H1 (cell line): ENCODE data around the gene NAA10.

Source experiments
- CBX5 ChIP-seq: fragments of 300-800, 300-1000 bp; sonication (generic); IDR thresholded peaks from 2 replicates; pipeline ENCODE4 v1.7.1; 2016; ENCODE audit warnings: antibody characterized with exemption, low read length, low read depth
- CHD2 ChIP-seq: IDR thresholded peaks from 2 replicates; pipeline ENCODE4 v1.6.1; 2012; ENCODE audit warnings: low read length, improper control_type of control experiment
- CTCF ChIP-seq, 3 experiments: IDR thresholded peaks; 1 replicate in 2 of 3; 2 replicates in 1 of 3; pipeline versions ENCODE4 v1.5.1 to v1.6.1; 2011; ENCODE audit warnings: low read length in 3 of 3, mild to moderate bottlenecking in 3 of 3, inconsistent platforms in 2 of 3, low read depth in 1 of 3, moderate library complexity in 1 of 3; ENCODE audit not compliant: insufficient read depth in 1 of 3; ENCODE audit errors: control extremely low read depth in 1 of 3
- E2F6 ChIP-seq: IDR thresholded peaks from 2 replicates; pipeline ENCODE4 v1.6.1; 2012; ENCODE audit warnings: inconsistent platforms
- FOSL1 ChIP-seq: IDR thresholded peaks from 2 replicates; pipeline ENCODE4 v1.6.1; 2011; ENCODE audit warnings: mild to moderate bottlenecking, low read depth, low read length, moderate library complexity; ENCODE audit not compliant: insufficient read depth
- GABPA ChIP-seq: IDR thresholded peaks from 2 replicates; pipeline ENCODE4 v1.6.1; 2011; ENCODE audit warnings: mild to moderate bottlenecking, low read length, moderate library complexity, borderline replicate concordance; ENCODE audit not compliant: insufficient read depth
- JUN ChIP-seq: IDR thresholded peaks from 2 replicates; pipeline ENCODE4 v1.6.1; 2011; ENCODE audit warnings: low read depth, mild to moderate bottlenecking, improper control_type of control experiment, low read length
- POLR2A ChIP-seq, 2 experiments: IDR thresholded peaks; 1 replicate in 1 of 2; 2 replicates in 1 of 2; pipeline ENCODE4 v1.6.1; 2011; ENCODE audit warnings: low read depth in 2 of 2, low read length in 2 of 2, mild to moderate bottlenecking in 2 of 2; ENCODE audit errors: control extremely low read depth in 1 of 2
- RAD21 ChIP-seq, 2 experiments: IDR thresholded peaks in 1 of 2; conservative IDR thresholded peaks in 1 of 2; 2 replicates each; pipeline ENCODE4 v1.6.1; 2011; ENCODE audit warnings: low read depth in 2 of 2, low read length in 2 of 2, improper control_type of control experiment in 1 of 2, inconsistent platforms in 1 of 2, mild to moderate bottlenecking in 1 of 2, moderate library complexity in 1 of 2
- RFX5 ChIP-seq: IDR thresholded peaks from 2 replicates; pipeline ENCODE4 v1.6.1; 2011; ENCODE audit warnings: low read depth, low read length, improper control_type of control experiment, borderline replicate concordance
- SP1 ChIP-seq: IDR thresholded peaks from 2 replicates; pipeline ENCODE4 v1.6.1; 2011; ENCODE audit warnings: low read depth, low read length
- TBP ChIP-seq: IDR thresholded peaks from 2 replicates; pipeline ENCODE4 v1.6.1; 2011; ENCODE audit warnings: low read depth, low read length, improper control_type of control experiment
- TF ChIP-seq, protein P1 (sequence below): IDR thresholded peaks from 2 replicates; pipeline ENCODE4 v1.6.1; 2011; ENCODE audit warnings: low read length, improper control_type of control experiment
- TF ChIP-seq, protein P2 (sequence below): IDR thresholded peaks from 2 replicates; pipeline ENCODE4 v1.6.1; 2011; ENCODE audit warnings: low read depth, mild to moderate bottlenecking, low read length; ENCODE audit not compliant: insufficient read depth

- TF ChIP-seq CTCF (IDR thresholded peaks at IDR 0.05; ENCODE audit: control extremely low read depth in 1 of 3, insufficient read depth in 1 of 3, low read depth in 1 of 3, low read length in 3 of 3): no peak
- TF ChIP-seq, protein P1, sequence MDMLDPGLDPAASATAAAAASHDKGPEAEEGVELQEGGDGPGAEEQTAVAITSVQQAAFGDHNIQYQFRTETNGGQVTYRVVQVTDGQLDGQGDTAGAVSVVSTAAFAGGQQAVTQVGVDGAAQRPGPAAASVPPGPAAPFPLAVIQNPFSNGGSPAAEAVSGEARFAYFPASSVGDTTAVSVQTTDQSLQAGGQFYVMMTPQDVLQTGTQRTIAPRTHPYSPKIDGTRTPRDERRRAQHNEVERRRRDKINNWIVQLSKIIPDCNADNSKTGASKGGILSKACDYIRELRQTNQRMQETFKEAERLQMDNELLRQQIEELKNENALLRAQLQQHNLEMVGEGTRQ: no peak
- no peak for TF ChIP-seq TBP
- TF ChIP-seq RAD21 (IDR thresholded peaks at IDR 0.05 in 1 of 2, conservative IDR thresholded peaks at IDR 0.05 in 1 of 2; ENCODE audit: low read depth in 2 of 2, low read length in 2 of 2): no peak
- TF ChIP-seq SP1: no peak
- TF ChIP-seq, protein P2, sequence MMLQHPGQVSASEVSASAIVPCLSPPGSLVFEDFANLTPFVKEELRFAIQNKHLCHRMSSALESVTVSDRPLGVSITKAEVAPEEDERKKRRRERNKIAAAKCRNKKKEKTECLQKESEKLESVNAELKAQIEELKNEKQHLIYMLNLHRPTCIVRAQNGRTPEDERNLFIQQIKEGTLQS: no peak
- no peak for TF ChIP-seq E2F6
- TF ChIP-seq JUN: no peak
- no peak for TF ChIP-seq FOSL1
- TF ChIP-seq POLR2A (IDR thresholded peaks at IDR 0.05; ENCODE audit: control extremely low read depth in 1 of 2, low read depth in 2 of 2, low read length in 2 of 2): no peak
- no peak for TF ChIP-seq CHD2
- TF ChIP-seq GABPA: no peak
- TF ChIP-seq CBX5: no peak
- no peak for TF ChIP-seq RFX5
These were observed 48.5 kb upstream of the NAA10 start for GRCh38 chrX:153983321-153983801.
